Hepatocyte (in vitro differentiated cells): ENCODE measurements around the gene ABL1. TPM values are rescaled to one million over a fixed set of nuclear protein-coding genes. Genes with fewer than 3 reads are reported as not detected.

Experiments used
- DNase-seq: peaks from one replicate; pipeline ENCODE4 v3.0.0-alpha.2; 2016; ENCODE audit warnings: low spot score
- H2AFZ ChIP-seq: fragments of 200-600 bp; sonication (generic); 2 replicates; pipeline ENCODE4 v1.6.0; 2016; ENCODE audit warnings: antibody characterized with exemption, mild to moderate bottlenecking
- H3K27ac ChIP-seq: fragments of 200-600 bp; sonication (generic); 2 replicates; pipeline ENCODE4 v1.5.1; 2016; ENCODE audit warnings: mild to moderate bottlenecking
- H3K27me3 ChIP-seq: fragments of 200-600 bp; sonication (generic); 2 replicates; pipeline ENCODE4 v1.6.1; 2016
- H3K36me3 ChIP-seq: fragments of 200-600 bp; sonication (generic); replicated peaks from 2 replicates; pipeline ENCODE4 v1.5.1; 2016; ENCODE audit warnings: low read depth; ENCODE audit not compliant: insufficient read depth
- H3K4me1 ChIP-seq: fragments of 200-600 bp; sonication (generic); 2 replicates; pipeline ENCODE4 v1.5.1; 2016; ENCODE audit warnings: mild to moderate bottlenecking, moderate library complexity; ENCODE audit not compliant: insufficient read depth
- H3K4me2 ChIP-seq: fragments of 200-600 bp; sonication (generic); 2 replicates; pipeline ENCODE4 v1.6.0; 2016
- H3K4me3 ChIP-seq: fragments of 200-600 bp; sonication (generic); 2 replicates; pipeline ENCODE4 v1.5.1; 2016; ENCODE audit warnings: mild to moderate bottlenecking
- H3K79me2 ChIP-seq: fragments of 200-600 bp; sonication (generic); 2 replicates; pipeline ENCODE4 v1.6.0; 2017; ENCODE audit warnings: mild to moderate bottlenecking
- H3K9me2 ChIP-seq: fragments of 200-600 bp; sonication (generic); replicated peaks from 2 replicates; pipeline ENCODE4 v1.6.0; 2017; ENCODE audit warnings: mild to moderate bottlenecking; ENCODE audit not compliant: insufficient read depth
- H3K9me3 ChIP-seq: fragments of 200-600 bp; sonication (generic); 2 replicates; pipeline ENCODE4 v1.5.1; 2016; ENCODE audit warnings: low read depth, mild to moderate bottlenecking
- H4K20me1 ChIP-seq: fragments of 200-600 bp; sonication (generic); 2 replicates; pipeline ENCODE4 v1.6.0; 2016; ENCODE audit warnings: mild to moderate bottlenecking; ENCODE audit not compliant: insufficient read depth, poor library complexity, severe bottlenecking
- EZH2 ChIP-seq: fragments of 200-600 bp; sonication (generic); IDR thresholded peaks from 2 replicates; pipeline ENCODE4 v1.6.1; 2016; ENCODE audit warnings: antibody characterized with exemption, mild to moderate bottlenecking, borderline replicate concordance
- EZH2phosphoT487 ChIP-seq: fragments of 200-600 bp; sonication (generic); IDR thresholded peaks from one replicate; pipeline ENCODE4 v1.6.1; 2018; ENCODE audit warnings: antibody characterized with exemption, mild to moderate bottlenecking, low read depth, moderate library complexity; ENCODE audit not compliant: unreplicated experiment, severe bottlenecking
- WGBS: methylation state at CpG from one replicate; pipeline ENCODE4 v1.1.6; 2016; ENCODE audit warnings: low lambda C conversion rate; ENCODE audit errors: missing lambda C conversion rate; 5-methylcytosine and 5-hydroxymethylcytosine counted together
- polyA plus RNA-seq: library from polyadenylated mRNA; unstranded; fragments of >200 nt; fragmentation: Nextera tagmentation; extraction: Ambion mirVana; gene quantifications from 2 replicates; pipeline ENCODE4 v1.2.1, GENCODE V29; 2016
- total RNA-seq: library from RNA; depleted of rRNA; stranded (reverse); fragments of >200 nt; gene quantifications from 2 replicates; pipeline ENCODE4 v1.2.3, GENCODE V29; 2014
- TF ChIP-seq, protein P1 (sequence below): fragments of 200-600 bp; sonication (generic); IDR thresholded peaks from 2 replicates; pipeline ENCODE4 v1.5.1; 2016; ENCODE audit warnings: antibody characterized with exemption, mild to moderate bottlenecking; ENCODE audit not compliant: poor library complexity

The ABL1 gene
- total and polyA plus RNA-seq, 2 experiments from 2014 or later, result 43.2 to 46.6 TPM

DNA sequence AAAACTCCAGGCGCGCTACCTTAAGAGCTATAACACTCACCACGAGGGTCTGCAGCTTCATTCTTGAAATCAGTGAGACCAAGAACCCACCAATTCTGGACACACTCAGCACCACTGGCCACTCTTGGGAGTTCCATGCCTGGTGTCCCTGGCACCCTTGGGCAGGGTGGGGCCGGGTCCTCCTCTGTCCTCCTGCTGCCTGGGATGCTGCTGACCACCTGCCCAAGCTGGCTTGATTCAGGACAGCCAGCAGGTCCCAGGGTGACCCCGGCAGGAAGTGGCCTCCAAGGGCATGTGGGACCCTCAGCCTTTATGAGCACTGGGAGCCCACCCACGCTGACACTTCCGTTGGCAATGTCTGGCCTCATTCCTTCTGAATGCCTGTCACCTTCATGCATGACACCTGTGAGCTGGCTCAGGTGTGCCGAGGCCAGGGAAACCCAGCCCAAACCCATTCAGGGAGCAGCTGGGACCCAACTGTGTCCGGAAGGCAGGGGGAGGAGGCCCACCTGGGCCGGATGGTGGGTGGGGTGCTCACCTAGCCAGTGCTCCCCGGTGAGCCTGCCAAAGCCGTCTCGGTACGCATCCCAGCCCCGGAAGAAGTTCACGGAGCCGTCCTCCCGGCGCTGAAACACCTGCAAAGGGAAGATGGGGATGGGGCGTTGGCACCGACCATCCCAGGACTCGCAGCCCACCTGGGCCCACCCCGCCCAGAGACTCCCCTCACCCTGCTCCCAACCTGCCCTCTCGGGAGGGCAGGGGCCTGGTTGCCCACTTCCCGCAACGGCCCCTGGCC lies 76.4 kb downstream of the ABL1 start:
- no peaks in the 10 kb centered on the region for H3K9me2 ChIP-seq
- TF ChIP-seq EZH2phosphoT487 (no peak), EZH2 (no peak)
- TF ChIP-seq, protein P1, sequence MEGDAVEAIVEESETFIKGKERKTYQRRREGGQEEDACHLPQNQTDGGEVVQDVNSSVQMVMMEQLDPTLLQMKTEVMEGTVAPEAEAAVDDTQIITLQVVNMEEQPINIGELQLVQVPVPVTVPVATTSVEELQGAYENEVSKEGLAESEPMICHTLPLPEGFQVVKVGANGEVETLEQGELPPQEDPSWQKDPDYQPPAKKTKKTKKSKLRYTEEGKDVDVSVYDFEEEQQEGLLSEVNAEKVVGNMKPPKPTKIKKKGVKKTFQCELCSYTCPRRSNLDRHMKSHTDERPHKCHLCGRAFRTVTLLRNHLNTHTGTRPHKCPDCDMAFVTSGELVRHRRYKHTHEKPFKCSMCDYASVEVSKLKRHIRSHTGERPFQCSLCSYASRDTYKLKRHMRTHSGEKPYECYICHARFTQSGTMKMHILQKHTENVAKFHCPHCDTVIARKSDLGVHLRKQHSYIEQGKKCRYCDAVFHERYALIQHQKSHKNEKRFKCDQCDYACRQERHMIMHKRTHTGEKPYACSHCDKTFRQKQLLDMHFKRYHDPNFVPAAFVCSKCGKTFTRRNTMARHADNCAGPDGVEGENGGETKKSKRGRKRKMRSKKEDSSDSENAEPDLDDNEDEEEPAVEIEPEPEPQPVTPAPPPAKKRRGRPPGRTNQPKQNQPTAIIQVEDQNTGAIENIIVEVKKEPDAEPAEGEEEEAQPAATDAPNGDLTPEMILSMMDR, result no peak
- no peaks in the 10 kb centered on the region for H3K27me3 ChIP-seq
- H3K4me2 ChIP-seq, result no peak overlapping the region
- no peaks in the 10 kb centered on the region for H3K9me3 ChIP-seq
- no peaks in the 10 kb centered on the region for H4K20me1 ChIP-seq
- no peak overlapping the region for H3K27ac ChIP-seq
- H2AFZ ChIP-seq, result no peak overlapping the region
- no peaks in the 10 kb centered on the region for H3K79me2 ChIP-seq
- WGBS, result 91% methylated on average over 13 of the region's 26 CpGs
- no peak for DNase-seq
- no peaks in the 10 kb centered on the region for H3K4me1 ChIP-seq
- H3K36me3 ChIP-seq, result no peaks in the 10 kb centered on the region
- H3K4me3 ChIP-seq, result no peak overlapping the region

- Histone ChIP-seq H3K27me3 (no peaks in the 10 kb centered on the region), H2AFZ (no peak overlapping the region), H3K27ac (no peak overlapping the region), H3K9me3 (no peaks in the 10 kb centered on the region), H3K4me1 (no peaks in the 10 kb centered on the region), H3K4me2 (no peak overlapping the region), H3K4me3 (no peak overlapping the region), H3K79me2 (no peaks in the 10 kb centered on the region), H3K36me3 (no peaks in the 10 kb centered on the region), H4K20me1 (no peaks in the 10 kb centered on the region), H3K9me2 (no peaks in the 10 kb centered on the region)
- WGBS, result 74% methylated on average over 38 of the region's 38 CpGs
- DNase-seq, result no peak
- no peak for TF ChIP-seq EZH2
- TF ChIP-seq, protein P1, result no peak
- no peak for TF ChIP-seq EZH2phosphoT487
Measured at GRCh38 chr9:130912932-130913598, 78.0 kb downstream of the ABL1 start.

DNA sequence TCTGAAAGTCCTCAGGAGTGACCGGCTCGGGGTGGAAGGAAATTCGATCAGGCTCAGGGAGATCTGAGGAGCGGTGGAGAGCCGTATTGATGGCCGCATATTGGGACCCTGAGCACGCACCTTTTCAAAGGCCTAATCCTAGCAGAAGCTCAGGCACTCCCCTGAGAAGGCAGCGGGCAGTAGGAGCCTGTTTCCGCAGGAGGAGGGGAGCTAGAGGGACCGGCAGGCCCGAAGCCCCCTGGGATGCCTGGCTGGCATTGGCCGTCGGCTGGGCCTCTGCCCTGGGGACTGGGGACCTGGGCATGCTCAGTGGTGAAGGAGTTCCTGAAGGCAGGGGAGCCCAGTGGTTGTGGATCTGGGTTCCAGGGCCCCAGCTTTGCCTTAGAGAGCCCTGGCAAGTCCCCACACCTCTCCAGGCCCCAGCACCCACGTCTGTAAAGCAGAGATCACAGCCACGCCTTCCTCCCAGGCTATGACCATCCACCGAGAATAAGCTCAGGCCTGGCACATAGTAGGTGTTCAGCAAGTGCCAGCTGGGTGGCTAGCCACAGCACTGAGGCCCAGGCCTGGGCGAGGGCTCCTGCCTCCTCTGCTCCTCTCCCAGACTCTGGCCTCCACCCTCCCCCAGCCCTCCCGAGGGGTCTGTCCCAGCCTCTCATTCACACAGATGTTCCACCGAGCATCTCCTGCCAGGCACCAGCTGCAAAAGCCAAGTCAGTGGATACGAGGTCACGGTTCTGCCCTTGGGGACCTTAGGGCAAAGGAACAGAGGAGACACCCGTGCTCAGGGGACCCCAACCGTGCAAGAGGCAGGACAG lies 78.8 kb downstream of the ABL1 start:
- no peak overlapping the region for H3K4me3 ChIP-seq
- H3K4me2 ChIP-seq, result no peak overlapping the region
- TF ChIP-seq EZH2phosphoT487, result no peak
- TF ChIP-seq, protein P1, result no peak
- no peak for TF ChIP-seq EZH2

More for the DNA sequence above, 78.8 kb downstream of the ABL1 start:
- no peak overlapping the region for H2AFZ ChIP-seq
- DNase-seq, result no peak
- H3K36me3 ChIP-seq, result no peaks in the 10 kb centered on the region
- H3K27ac ChIP-seq, result no peak overlapping the region
- WGBS, result 80% methylated on average over 23 of the region's 23 CpGs
- no peaks in the 10 kb centered on the region for H3K79me2 ChIP-seq
- H3K9me3 ChIP-seq, result no peaks in the 10 kb centered on the region
- no peaks in the 10 kb centered on the region for H3K9me2 ChIP-seq
- no peaks in the 10 kb centered on the region for H4K20me1 ChIP-seq
- H3K4me1 ChIP-seq, result no peaks in the 10 kb centered on the region
- H3K27me3 ChIP-seq, result no peaks in the 10 kb centered on the region
